Measurements from ENCODE around the gene P3H2.
A peak's percentile ranks its signal among the peaks of the same experiment; 100 is the strongest.

The P3H2 gene

DNA sequence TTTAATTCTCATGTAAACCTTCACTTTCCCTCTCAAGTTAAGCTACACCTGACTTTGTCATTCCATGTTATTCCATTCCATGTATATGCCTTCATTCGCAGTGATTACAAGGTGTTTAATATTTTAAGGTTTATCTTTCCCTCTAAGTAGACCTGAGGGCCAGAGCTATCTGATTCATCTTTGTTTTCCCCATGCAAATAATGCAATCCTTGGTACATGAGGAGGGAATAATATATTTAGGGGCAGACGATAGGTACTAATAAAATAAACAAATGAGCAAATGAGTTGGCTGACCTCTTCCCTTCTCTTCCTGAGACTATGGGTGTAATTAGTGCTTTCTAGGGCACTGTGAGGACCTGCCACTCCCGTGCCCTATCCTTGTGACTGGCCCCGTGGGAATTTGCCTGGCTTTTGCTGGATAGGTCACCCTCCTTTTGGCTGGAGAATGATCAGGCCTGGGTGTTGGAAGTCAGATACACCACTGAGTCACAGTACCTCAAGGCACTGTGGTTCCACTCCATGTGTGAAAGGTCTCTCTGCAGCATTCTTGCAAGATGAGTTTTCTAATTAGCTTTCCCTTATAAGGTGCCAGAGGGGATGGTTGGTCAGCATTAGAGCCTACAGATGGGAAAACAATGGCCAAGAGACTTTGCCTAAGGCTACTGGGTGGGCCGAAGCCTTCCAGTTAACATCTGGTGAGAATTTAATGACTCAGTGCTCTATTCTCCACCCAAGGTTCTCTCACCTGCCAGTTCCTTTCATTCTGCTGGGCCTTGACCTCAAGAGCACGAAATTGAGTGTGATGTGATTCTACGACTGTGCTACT, 183.2 kb downstream of the P3H2 start:
- no peak for DNase-seq

DNA sequence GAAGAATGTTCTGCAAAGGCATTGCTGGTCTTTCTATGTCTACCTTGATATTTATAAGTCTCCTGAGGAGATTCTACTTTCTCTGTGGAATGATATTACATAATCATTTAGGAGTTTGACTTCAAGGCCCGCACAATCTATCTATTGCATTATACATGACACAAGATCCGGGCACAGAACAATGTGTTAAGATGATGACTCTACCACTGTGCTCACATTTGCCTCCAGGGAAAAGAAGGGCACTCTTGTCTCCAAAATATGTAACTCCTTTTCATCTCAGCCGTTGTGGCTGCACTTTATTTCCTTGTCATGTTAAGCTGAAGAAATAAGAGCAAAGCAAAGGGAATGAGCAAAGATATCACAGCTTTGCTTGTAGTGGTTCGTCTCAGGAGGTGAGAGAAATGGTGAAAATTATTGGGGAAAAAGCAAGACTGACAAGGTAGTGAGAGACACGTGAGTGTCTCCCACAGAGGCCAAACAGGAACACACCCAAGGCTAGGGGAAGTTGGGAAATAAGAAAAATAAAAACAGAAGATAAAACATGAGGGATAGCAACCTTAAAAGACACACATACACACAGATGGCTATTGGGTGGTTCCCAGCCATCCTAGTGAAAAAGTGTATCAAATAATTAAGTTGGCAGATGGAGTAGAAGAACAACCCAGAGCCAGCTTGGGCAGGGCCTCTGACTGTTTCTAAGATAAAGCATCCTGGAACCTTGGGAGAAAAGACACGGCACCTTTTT, 184.3 kb downstream of the P3H2 start:
- DNase-seq, result no peak

DNA sequence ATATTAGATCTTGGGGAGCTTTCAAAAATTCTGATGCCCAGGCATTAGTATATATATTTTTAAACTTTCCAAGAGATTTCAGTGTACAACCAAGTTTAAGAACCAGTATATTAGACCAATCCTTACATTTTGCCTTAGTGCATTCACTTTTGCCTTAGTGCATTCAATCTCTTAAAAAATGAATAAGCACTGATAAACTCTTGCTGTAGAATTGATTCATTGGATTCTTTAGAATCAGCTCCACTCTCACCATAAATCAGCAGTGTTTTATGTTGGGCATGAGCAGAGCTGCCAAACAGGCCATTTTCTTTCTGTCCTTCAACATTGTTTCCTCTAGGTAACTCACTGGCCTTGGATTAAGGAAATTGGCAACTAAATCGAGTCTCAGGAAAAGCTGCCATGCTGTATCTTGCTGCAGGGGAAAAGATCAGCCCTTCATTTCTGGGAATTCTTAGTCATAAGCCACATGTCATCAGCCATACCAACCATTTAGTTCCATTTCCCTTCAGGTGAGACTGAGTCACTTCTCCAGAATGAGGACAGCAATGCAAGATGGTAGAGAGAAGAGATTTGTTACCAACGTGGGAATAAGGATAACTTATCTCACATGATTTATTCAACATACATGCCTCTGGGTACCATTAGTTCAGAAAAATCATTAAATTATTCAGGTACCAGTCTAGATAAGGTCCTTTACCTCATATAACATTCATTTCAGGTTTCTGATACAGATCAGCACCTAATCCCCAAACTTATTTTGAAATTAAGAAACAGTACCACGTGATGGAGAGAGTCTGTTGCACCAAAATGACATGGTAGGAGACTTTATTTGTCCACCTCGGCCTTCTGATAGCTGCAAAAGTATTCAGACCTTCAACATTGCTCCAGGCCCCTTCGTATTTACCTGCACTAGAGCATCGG, 192.5 kb downstream of the P3H2 start:
- peak; percentile 51 for DNase-seq

DNA sequence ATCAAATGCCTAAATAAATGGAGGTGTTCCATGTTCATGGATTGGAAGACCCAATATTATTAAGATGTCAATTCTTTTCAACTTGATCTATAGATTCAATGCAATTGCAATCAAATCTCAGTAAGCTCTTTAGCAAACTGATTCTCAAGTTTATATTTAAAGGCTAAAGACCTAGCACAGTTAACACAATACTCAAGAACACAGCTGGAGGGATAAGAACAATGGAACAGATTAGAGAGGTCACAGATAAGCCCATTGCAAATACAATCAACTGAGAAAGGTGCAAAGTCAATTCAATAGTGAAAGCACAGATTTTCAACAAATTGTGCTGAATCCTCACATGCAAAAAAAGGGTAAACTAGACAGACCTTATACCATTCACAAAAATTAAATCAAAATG, 198.9 kb downstream of the P3H2 start:
- no peak for DNase-seq

DNA sequence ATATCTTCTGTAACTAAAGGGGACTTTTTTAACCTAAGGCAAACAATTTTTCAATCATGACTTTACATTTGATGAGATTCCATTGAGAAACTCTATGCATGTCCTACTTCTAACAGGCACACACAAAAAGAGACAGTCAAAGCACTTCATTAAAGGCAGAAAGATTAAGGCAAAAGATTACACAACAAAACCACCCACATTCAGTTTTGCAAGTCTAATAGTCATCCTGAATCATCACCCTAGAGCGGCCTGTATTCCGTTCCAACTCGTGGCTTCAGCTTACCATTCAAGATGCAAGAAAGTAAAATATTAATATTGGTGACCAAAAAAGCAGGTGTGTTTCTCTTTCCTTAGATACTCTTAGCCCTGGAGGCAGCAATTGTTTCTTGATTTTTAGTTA, 205.9 kb downstream of the P3H2 start:
- DNase-seq, result peak; percentile 24

DNA sequence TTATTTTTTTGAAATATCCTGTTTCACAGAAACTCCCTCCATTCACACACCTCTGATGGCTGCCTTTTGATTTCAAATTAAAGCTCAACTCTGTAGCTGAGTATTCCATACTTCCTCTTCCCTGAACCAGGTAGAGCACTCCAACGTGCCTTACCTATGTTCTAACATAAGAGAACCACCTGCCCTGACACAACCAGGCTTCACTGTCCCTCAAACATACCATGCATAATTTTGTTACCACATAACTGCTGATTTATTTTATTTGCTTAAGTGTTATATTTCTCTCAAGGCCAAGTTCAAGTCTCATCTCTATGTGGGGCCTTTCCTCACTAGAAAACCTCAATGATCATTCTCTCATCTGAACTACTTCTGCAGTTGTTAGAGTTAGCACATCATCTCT, 209.7 kb downstream of the P3H2 start:
- DNase-seq, result no peak

DNA sequence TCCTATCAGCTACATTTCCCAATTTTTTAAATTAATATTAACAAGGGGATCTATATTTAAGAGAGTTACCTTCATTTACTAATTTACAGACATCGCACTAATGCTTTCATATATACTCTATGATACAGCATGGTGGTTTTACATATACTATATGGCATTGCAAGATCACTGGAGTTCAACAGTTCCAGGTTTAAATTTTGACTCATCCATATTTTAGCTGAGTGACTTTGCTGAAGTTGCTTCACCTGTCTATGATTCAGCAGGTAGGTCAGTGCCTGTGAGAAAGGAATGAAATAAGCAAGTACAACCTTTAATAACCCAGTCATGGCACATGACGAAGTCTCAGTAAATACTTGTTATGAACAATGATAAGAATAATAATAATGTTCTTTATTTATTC, 211.1 kb downstream of the P3H2 start:
- DNase-seq, result no peak

DNA sequence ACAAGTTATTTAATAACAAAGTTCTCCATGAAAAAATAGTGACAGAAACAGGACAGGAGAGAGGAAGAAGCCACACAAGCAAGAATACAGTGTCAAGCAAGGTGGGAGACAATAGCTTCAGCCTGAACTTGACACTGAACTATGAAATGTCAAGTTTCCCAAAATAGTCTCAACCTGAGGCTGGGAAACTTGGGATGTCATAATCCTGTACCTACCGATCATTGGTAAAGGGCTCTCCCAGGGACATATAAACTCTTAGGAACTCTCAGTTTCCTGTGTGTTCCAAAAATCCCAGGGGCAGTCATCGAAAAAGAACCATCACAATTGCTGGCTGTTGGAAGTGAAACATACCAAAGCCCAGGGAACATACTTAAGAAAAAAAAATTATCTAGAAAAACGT, 211.6 kb downstream of the P3H2 start:
- DNase-seq, result no peak

DNA sequence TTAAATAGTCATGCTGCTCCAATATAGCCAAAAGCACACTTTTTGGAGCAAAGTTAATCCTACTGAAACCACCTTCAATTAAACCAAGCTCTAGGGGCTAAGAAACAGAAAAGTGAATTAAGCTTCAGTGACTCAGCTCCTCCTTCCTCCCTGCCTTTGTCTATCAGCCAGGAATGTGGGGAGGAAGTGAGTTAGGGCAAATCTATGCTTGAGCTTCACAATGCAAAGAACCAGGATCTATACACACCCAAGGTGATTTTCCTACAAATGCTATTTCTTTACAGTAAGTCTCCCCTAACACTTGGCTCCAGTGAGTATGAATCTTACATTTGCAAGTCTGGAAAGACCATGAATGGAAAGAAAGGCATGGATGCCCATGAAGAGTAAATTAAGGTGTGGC, 212.1 kb downstream of the P3H2 start:
- no peak for DNase-seq

DNA sequence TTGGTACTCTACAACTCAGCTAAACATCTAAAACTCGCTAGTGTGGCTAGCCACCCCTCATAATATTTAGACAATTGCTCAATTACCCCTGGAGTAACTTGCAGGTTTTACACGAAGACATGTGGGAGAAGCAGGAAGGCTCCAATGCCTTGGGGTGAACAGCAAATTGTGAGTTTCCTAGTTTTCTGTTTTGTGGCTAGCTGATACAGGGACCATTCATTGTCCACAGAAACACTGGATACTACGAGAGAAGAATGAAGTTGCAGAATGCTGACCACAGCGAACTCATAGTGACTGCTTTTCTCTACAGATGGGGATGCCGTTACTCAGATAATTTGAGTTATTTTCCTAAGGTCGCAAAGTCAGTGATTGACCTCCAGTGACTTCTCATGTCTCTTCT, 212.9 kb downstream of the P3H2 start:
- DNase-seq, result no peak
